HG03565 (cell line): Measurements from ENCODE around the gene KRTAP13-3.

Experiments
- ATAC-seq: cut with Tn5 transposase; IDR thresholded peaks from one replicate; pipeline ENCODE4 v1.9.1; 2021; ENCODE audit warnings: mild to moderate bottlenecking, moderate library complexity; ENCODE audit not compliant: unreplicated experiment

Gene KRTAP13-3, protein sequence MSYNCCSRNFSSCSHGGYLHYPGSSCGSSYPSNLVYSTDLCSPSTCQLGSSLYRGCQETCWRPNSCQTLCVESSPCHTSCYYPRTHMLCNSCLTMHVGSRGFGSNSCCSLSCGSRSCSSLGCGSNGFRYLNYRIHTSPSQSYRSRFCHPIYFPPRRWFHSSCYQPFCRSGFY

GRCh38 chr21:30425826-30426225 lies at the start of gene KRTAP13-3:
TSS of gene KRTAP13-3 (minus strand) at chr21:30425926. CDS start at chr21:30425912, 14 bp downstream.
- no peak for ATAC-seq

- no peak for ATAC-seq
Observed at GRCh38 chr21:30468900-30469714, 43.4 kb upstream of the KRTAP13-3 start.

DNA sequence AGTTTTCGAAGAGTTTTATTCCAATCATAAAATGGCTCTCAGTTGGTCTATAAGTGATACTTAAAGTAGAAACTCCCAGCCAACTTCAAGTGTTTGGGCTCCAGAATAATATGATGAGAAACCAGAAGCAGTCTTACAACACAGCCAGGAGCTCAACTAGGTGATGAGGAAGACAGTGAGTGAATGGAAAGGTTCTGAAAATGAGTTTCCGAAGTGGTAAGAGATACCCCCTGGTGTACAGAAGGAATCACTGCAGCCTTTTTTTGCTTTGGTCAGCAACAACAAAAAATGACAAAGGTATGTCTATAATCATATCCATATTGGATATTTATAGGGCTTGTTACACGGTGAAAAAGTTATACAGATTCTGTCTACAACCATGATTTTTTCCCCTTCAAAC lies 38.0 kb upstream of the KRTAP13-3 start:
- no peak for ATAC-seq

DNA sequence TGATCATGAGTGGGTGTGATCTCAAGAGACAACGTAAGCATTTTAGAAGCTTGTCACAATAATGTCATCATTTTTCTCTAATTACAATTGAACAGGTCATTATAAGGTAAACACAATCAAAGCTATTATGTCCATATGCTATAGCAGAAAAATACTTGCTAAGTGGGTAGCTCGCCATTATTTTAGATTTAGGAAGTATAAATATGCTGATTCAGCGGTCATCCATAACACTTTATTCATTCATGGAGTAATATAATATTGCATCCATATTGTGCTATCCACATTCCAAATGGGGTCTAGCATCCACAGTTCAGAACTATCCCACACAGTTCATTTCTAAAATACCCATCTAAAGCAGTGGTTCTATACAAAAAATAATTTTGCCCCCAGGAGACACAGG lies 22.8 kb upstream of the KRTAP13-3 start:
- ATAC-seq, result no peak

- ATAC-seq, result no peak
Observed at GRCh38 chr21:30447056-30447455, 21.3 kb upstream of the KRTAP13-3 start.

GRCh38 chr21:30444204-30444603 lies 18.5 kb upstream of the KRTAP13-3 start:
- no peak for ATAC-seq

- no peak for ATAC-seq
Observed at GRCh38 chr21:30443226-30443625, 17.5 kb upstream of the KRTAP13-3 start.

- no peak for ATAC-seq
Observed at GRCh38 chr21:30439975-30440374, 14.2 kb upstream of the KRTAP13-3 start, which contains the start of gene KRTAP15-1. TSS of gene KRTAP15-1 (plus strand) at chr21:30440275. CDS start at chr21:30440328, 53 bp downstream.

- no peak for ATAC-seq
Observed at GRCh38 chr21:30437010-30437565, 11.4 kb upstream of the KRTAP13-3 start.

DNA sequence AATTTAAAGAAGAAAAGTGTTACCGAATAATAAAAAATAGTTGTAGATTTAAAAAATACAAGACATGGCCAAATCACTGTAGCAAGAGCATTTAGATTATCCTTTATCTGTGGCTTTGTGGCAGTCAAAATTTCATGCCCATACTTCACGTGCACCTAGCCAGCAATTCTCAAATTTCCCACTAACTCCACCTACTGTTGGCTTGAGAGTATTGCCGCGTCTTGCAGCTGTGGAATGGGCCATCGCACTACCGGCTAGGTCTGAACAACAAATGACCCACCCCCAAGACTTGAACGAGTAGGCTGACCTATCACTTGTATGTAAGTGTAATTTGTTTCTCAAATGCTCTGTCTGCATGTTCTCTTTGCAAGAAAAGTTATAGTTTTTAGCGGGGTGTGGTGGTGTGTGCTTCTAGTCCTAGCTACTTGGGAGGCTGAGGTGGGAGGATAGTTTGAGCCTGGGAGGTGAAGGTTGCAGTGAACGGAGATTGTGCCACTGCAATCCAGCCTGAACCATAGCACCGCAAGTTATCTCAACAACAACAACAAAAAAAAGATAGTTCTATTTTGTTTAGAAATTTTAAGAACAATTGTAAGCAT lies 8.4 kb upstream of the KRTAP13-3 start:
- no peak for ATAC-seq

- no peak for ATAC-seq
Observed at GRCh38 chr21:30430170-30430655, 4.5 kb upstream of the KRTAP13-3 start, which contains the start of gene KRTAP13-4. TSS of gene KRTAP13-4 (plus strand) at chr21:30430220. CDS start at chr21:30430276, 56 bp downstream.

- no peak for ATAC-seq
Observed at GRCh38 chr21:30426731-30427130, 1.0 kb upstream of the KRTAP13-3 start.

DNA sequence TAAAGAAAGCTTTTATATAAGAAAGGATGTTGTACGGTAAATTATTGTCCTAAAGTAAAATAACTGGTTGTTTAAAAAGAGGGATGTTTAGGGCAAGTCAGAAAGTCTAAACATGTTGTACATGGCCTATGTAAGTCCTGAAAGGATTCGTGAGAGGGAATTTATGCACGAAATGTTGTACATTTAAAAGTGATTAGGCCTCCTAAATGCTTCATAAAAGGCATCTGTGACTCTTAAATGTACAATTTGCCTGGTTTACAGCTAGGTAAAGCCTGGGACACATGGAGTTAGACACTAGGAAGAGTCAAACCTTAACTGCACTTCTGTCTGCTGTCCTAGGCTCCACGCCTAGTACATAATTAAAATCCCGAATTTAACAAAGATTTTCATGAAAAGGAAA lies 9.7 kb downstream of the KRTAP13-3 start:
- ATAC-seq, result no peak

GRCh38 chr21:30408782-30409494 lies 16.8 kb downstream of the KRTAP13-3 start:
- no peak for ATAC-seq

- ATAC-seq, result no peak
Observed at GRCh38 chr21:30395731-30396130, 30.0 kb downstream of the KRTAP13-3 start, which contains the start of gene KRTAP13-1. TSS of gene KRTAP13-1 (plus strand) at chr21:30396031. CDS start at chr21:30396087, 56 bp downstream.

DNA sequence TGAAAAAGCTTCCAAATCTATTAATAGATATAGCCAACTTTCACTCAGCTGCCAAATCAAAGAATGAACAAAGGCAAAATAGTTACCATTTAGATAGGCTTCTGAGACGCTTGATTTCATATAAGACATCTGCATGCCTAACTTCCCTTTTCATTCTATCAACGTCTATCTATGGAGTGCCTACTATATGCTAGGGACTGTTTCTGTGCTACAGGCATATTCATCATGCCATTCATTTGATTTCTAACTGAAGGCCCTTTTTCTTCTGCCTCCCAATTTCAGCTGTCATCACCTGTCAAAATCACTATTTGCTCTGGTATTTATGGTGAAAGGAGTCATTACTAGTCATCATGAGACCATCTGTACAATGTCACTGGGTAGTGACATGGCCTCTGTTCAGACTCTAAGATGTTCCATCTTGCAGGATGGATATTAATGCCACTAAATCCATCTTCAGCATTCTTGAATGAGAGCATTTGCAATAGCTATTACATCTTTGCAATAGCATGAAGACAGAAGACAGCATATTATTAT lies 34.2 kb downstream of the KRTAP13-3 start:
- ATAC-seq, result no peak

GRCh38 chr21:30382201-30382600 lies 43.5 kb downstream of the KRTAP13-3 start:
- ATAC-seq, result no peak
